Measurements from ENCODE around the gene ETS1.

ETS1 gene

GRCh38 chr11:128422576-128423370, 164.6 kb downstream of the ETS1 start:
- peak; percentile 96 to 97 for ATAC-seq

GRCh38 chr11:128421577-128422330, 165.6 kb downstream of the ETS1 start:
- ATAC-seq: no peak

- ATAC-seq: no peak
Observed at GRCh38 chr11:128420951-128421350, 166.4 kb downstream of the ETS1 start.

GRCh38 chr11:128420265-128420664, 167.1 kb downstream of the ETS1 start:
- no peak for ATAC-seq

- no peak for ATAC-seq
Observed at GRCh38 chr11:128419012-128419767, 168.2 kb downstream of the ETS1 start.

- no peak for ATAC-seq
Observed at GRCh38 chr11:128417607-128418324, 169.6 kb downstream of the ETS1 start.

GRCh38 chr11:128416976-128417375, 170.4 kb downstream of the ETS1 start:
- ATAC-seq: no peak

GRCh38 chr11:128415539-128415938, 171.8 kb downstream of the ETS1 start:
- ATAC-seq: peak in 1 of 2 donors; percentile 49

GRCh38 chr11:128412847-128413791, 174.2 kb downstream of the ETS1 start:
- peak in 1 of 2 donors; percentile 53 for ATAC-seq

- ATAC-seq: no peak
Observed at GRCh38 chr11:128411812-128412211, 175.5 kb downstream of the ETS1 start.

- no peak for ATAC-seq
Observed at GRCh38 chr11:128411150-128411549, 176.2 kb downstream of the ETS1 start.

- ATAC-seq: no peak
Observed at GRCh38 chr11:128409476-128409875, 177.9 kb downstream of the ETS1 start.

Measured in activated CD4-positive, CD25-positive, alpha-beta regulatory T cell treated with anti-CD3 and anti-CD28 coated beads, Interleukin-2, amount 50 U/mL, for 24 hours (primary cell).